PC-3 (cell line): ENCODE measurements around the gene HMCN2. TPM values are rescaled to one million over a fixed set of nuclear protein-coding genes. Genes with fewer than 3 reads are reported as not detected.

Experiments used
- ATAC-seq: fragments of 200-7000 bp; cut with Tn5 transposase; 2 replicates; pipeline ENCODE4 v1.9.1; 2020; ENCODE audit warnings: mild to moderate bottlenecking, moderate library complexity
- BruUV-seq: library from RNA; stranded (reverse); fragments of 400-500 nt; replicated peaks from 2 replicates; lab custom pipeline; 2021; lab: Mats Ljungman, UMichigan
- CTCF ChIA-PET: fragments of 300-600 bp; sonication (Branson Sonifier 250); formaldehyde crosslinking; loops from one replicate; lab custom pipeline; 2022; ENCODE audit warnings: antibody characterized with exemption; lab: Charles Lee
- POLR2A ChIA-PET: fragments of 300-600 bp; sonication (Branson Sonifier 250); formaldehyde crosslinking; loops from one replicate; lab custom pipeline; 2022; ENCODE audit warnings: antibody characterized with exemption; ENCODE audit not compliant: unreplicated experiment; lab: Charles Lee
- DNase-seq: peaks from one replicate; pipeline ENCODE4 v3.0.0-alpha.2; 2015
- H2AFZ ChIP-seq: fragments of 300-600 bp; sonication (generic); 2 replicates; pipeline ENCODE4 v1.6.0; 2016; ENCODE audit warnings: antibody characterized with exemption, low read length
- H3F3A ChIP-seq: fragments of 300-600 bp; sonication (generic); one replicate; pipeline ENCODE4 v1.6.0; 2017; ENCODE audit warnings: antibody characterized with exemption, low read length, control low read depth, mild to moderate bottlenecking; ENCODE audit not compliant: unreplicated experiment
- H3K27ac ChIP-seq: fragments of 300-600 bp; sonication (generic); 2 replicates; pipeline ENCODE4 v1.5.1; 2016; ENCODE audit warnings: mild to moderate bottlenecking, low read length
- H3K27me3 ChIP-seq: fragments of 300-600 bp; sonication (generic); 2 replicates; pipeline ENCODE4 v1.6.1; 2016; ENCODE audit warnings: low read length, mixed read lengths
- H3K36me3 ChIP-seq: fragments of 300-600 bp; sonication (generic); 2 replicates; pipeline ENCODE4 v1.6.1; 2016; ENCODE audit warnings: low read depth, mixed run types, low read length, mixed read lengths
- H3K4me1 ChIP-seq: fragments of 300-600 bp; sonication (generic); 2 replicates; pipeline ENCODE4 v1.5.1; 2016; ENCODE audit warnings: low read length; ENCODE audit not compliant: insufficient read depth
- H3K4me2 ChIP-seq: fragments of 300-600 bp; sonication (generic); 2 replicates; pipeline ENCODE4 v1.6.0; 2016; ENCODE audit warnings: low read length
- H3K4me3 ChIP-seq: fragments of 300-600 bp; sonication (generic); 2 replicates; pipeline ENCODE4 v1.5.1; 2016; ENCODE audit warnings: mild to moderate bottlenecking, low read length, mixed read lengths
- H3K79me2 ChIP-seq: fragments of 300-600 bp; sonication (generic); 2 replicates; pipeline ENCODE4 v1.6.1; 2017; ENCODE audit warnings: low read length, mixed read lengths
- H3K9ac ChIP-seq: fragments of 300-600 bp; sonication (generic); 2 replicates; pipeline ENCODE4 v1.6.0; 2016; ENCODE audit warnings: mild to moderate bottlenecking, low read length
- H3K9me2 ChIP-seq: fragments of 300-600 bp; sonication (generic); replicated peaks from 2 replicates; pipeline ENCODE4 v1.6.1; 2016; ENCODE audit warnings: mixed run types, low read length, mixed read lengths
- H3K9me3 ChIP-seq: fragments of 300-600 bp; sonication (generic); 2 replicates; pipeline ENCODE4 v1.6.1; 2016; ENCODE audit warnings: low read length, mixed read lengths
- H4K20me1 ChIP-seq: fragments of 300-600 bp; sonication (generic); 2 replicates; pipeline ENCODE4 v1.6.1; 2016; ENCODE audit warnings: low read length, mixed read lengths
- EZH2 ChIP-seq: fragments of 300-600 bp; sonication (generic); IDR thresholded peaks from one replicate; pipeline ENCODE4 v1.6.1; 2017; ENCODE audit warnings: antibody characterized with exemption, mild to moderate bottlenecking, low read length; ENCODE audit not compliant: unreplicated experiment
- EZH2phosphoT487 ChIP-seq: fragments of 300-600 bp; sonication (generic); IDR thresholded peaks from 2 replicates; pipeline ENCODE4 v1.6.1; 2018; ENCODE audit warnings: mild to moderate bottlenecking, antibody characterized with exemption, low read length, borderline replicate concordance
- intact Hi-C: fragments of 100-400 bp; cut with micrococcal nuclease; formaldehyde crosslinking; loops from 2 replicates; pipeline ENCODE4 v1.9.0; 2023
- total RNA-seq: library from RNA; depleted of rRNA; stranded (reverse); fragments of >200 nt; gene quantifications from 2 replicates; pipeline ENCODE4 v1.2.3, GENCODE V29; 2014
- TF ChIP-seq, protein P1 (sequence below): fragments of 300-600 bp; sonication (generic); conservative IDR thresholded peaks from 2 replicates; pipeline ENCODE4 v1.5.1; 2017; ENCODE audit warnings: antibody characterized with exemption, low read depth, mild to moderate bottlenecking, low read length

Gene HMCN2
- total RNA-seq, 1 experiment from 2014 or later: 0.11 TPM

DNA sequence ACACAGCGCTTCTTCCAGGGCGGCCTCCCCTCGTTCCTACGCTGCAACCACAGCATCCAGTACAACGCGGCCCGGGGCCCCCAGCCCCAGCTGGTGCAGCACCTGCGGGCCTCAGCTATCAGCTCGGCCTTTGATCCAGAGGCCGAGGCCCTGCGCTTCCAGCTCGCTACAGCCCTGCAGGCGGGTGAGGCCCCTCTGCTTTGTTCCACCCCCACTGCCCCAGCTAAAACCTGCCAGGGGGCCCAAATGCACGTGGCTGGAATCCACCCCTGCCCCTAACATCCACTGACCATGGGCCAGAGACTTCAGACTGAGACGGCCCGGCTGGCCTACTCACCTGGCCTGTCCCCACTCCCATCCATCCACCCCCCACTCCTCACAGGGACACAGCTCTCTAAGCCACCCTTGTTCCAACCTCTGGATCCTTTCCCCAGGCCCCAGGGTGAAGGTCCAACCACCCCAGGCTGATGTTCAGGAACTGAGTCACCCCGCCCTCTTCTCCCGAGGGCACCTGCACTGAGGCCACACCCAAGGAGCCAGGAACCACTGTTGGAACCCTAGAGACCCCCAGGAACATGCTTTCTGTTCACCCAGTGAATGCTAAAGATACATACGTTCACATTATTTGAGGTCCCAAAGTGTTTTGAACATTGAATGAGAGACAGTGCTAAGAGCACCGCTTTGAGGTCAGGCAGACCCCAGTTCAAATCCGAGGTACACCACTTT is 160.3 kb downstream of the HMCN2 start:
- H2AFZ ChIP-seq: no peak overlapping the region
- H3K36me3 ChIP-seq: no peaks in the 10 kb centered on the region
- POLR2A ChIA-PET: no interaction called here
- no peaks in the 10 kb centered on the region for H3K9me3 ChIP-seq
- no peak overlapping the region for H3K4me3 ChIP-seq
- no peak for DNase-seq
- peaks cover 7% of the 10 kb centered on the region for H3K4me1 ChIP-seq
- H3K9me2 ChIP-seq: no peaks in the 10 kb centered on the region
- no peak overlapping the region for H3K9ac ChIP-seq
- intact Hi-C loops: no loop called here
- CTCF ChIA-PET: no interaction called here
- H4K20me1 ChIP-seq: no peaks in the 10 kb centered on the region
- no peaks in the 10 kb centered on the region for H3K27me3 ChIP-seq
- no peaks in the 10 kb centered on the region for H3F3A ChIP-seq
- no peaks in the 10 kb centered on the region for H3K79me2 ChIP-seq
- no peak overlapping the region for H3K27ac ChIP-seq
- no peak overlapping the region for H3K4me2 ChIP-seq
- TF ChIP-seq, protein P1, sequence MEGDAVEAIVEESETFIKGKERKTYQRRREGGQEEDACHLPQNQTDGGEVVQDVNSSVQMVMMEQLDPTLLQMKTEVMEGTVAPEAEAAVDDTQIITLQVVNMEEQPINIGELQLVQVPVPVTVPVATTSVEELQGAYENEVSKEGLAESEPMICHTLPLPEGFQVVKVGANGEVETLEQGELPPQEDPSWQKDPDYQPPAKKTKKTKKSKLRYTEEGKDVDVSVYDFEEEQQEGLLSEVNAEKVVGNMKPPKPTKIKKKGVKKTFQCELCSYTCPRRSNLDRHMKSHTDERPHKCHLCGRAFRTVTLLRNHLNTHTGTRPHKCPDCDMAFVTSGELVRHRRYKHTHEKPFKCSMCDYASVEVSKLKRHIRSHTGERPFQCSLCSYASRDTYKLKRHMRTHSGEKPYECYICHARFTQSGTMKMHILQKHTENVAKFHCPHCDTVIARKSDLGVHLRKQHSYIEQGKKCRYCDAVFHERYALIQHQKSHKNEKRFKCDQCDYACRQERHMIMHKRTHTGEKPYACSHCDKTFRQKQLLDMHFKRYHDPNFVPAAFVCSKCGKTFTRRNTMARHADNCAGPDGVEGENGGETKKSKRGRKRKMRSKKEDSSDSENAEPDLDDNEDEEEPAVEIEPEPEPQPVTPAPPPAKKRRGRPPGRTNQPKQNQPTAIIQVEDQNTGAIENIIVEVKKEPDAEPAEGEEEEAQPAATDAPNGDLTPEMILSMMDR: no peak
- TF ChIP-seq EZH2phosphoT487 (no peak), EZH2 (no peak)
- no peak for ATAC-seq
- no TSS peak for BruUV-seq

DNA sequence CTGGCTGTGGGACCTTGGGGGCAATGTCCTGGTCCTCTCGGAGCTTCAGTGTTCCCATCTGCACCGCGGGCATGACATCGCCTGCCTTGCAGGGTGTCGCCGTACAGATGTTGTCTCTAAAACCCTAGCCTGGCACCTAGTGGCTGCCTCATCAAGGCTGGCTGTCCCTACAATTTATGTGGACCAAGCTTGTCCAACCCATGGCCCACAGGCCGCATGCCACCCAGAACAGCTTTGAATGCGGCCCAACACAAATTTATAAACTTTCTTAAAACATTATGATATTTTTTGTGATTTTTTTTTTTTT is 160.9 kb downstream of the HMCN2 start:
- Histone ChIP-seq H3K4me2 (no peak overlapping the region), H3K9me2 (no peaks in the 10 kb centered on the region), H3K4me1 (peaks cover 7% of the 10 kb centered on the region), H4K20me1 (no peaks in the 10 kb centered on the region), H3K27ac (0 out of 2 replicates have a peak overlapping the region, but pooled peaks have one; percentile 30), H3K79me2 (no peaks in the 10 kb centered on the region), H3F3A (no peaks in the 10 kb centered on the region), H2AFZ (no peak overlapping the region), H3K4me3 (no peak overlapping the region), H3K36me3 (no peaks in the 10 kb centered on the region), H3K27me3 (no peaks in the 10 kb centered on the region), H3K9me3 (no peaks in the 10 kb centered on the region), H3K9ac (no peak overlapping the region)
- ChIA-PET POLR2A (no interaction called here), CTCF (no interaction called here)
- TF ChIP-seq, protein P1: no peak
- no peak for TF ChIP-seq EZH2phosphoT487
- TF ChIP-seq EZH2: no peak
- no peak for ATAC-seq
- intact Hi-C loops: no loop called here
- no TSS peak for BruUV-seq
- no peak for DNase-seq

DNA sequence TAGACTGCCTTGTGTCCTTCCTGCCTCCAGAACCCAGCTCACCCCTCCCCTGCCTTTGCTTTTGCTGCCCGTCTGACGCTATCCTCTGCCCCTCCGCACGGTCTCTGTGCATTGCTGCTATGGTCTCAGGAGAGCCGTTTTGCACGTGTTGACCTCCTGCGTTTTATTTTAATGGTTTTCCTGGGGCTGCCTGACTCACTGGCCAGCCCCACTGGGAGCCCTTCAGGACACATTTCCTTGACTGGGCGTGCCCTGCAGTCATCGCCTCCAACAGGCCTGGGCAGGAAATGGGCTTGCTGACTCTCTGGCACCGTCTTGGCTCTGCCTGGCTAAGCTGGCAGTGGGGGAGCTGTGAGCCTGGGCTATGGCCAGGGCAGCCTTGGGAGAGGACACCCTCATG is 161.3 kb downstream of the HMCN2 start:
- peak overlapping the region; percentile 53; the same call in 1 of the 2 replicates for H2AFZ ChIP-seq
- TF ChIP-seq, protein P1: no peak
- TF ChIP-seq EZH2phosphoT487: no peak
- no peak for TF ChIP-seq EZH2
- no peak overlapping the region for H3K9ac ChIP-seq
- DNase-seq: peak; percentile 77
- no peaks in the 10 kb centered on the region for H4K20me1 ChIP-seq
- H3K36me3 ChIP-seq: no peaks in the 10 kb centered on the region
- H3K4me1 ChIP-seq: peaks cover 7% of the 10 kb centered on the region
- H3K27ac ChIP-seq: 0 out of 2 replicates have a peak overlapping the region, but pooled peaks have one; percentile 30
- ATAC-seq: peak; percentile 98
- H3K79me2 ChIP-seq: no peaks in the 10 kb centered on the region
- no peaks in the 10 kb centered on the region for H3K9me2 ChIP-seq
- peak overlapping the region; percentile 30; the same call in 1 of the 2 replicates for H3K4me2 ChIP-seq
- ChIA-PET POLR2A (no interaction called here), CTCF (interaction anchor here (0.6 kb wide), 1 partner anchor 182 kb away, joined by 3 read pairs; no protein-coding TSS in a partner anchor)
- no peaks in the 10 kb centered on the region for H3K27me3 ChIP-seq
- no TSS peak for BruUV-seq
- H3K4me3 ChIP-seq: no peak overlapping the region
- H3K9me3 ChIP-seq: no peaks in the 10 kb centered on the region
- intact Hi-C loops: no loop called here
- no peaks in the 10 kb centered on the region for H3F3A ChIP-seq
